HepG2 (cell line): ENCODE results near the gene ATP7A. TPM values are rescaled to one million over a fixed set of nuclear protein-coding genes. Genes with fewer than 3 reads are reported as not detected.

Experiments used
- ATAC-seq: fragments of 200-7000 bp; cut with Tn5 transposase; 3 replicates; pipeline ENCODE4 v1.9.1; 2020; ENCODE audit warnings: mild to moderate bottlenecking, moderate library complexity
- BruUV-seq: library from RNA; stranded (reverse); fragments of 400-500 nt; replicated peaks from 2 replicates; lab custom pipeline; 2021; lab: Mats Ljungman, UMichigan
- CTCF ChIA-PET: fragments of 300-600 bp; formaldehyde crosslinking; extraction: SDS; loops from one replicate; lab custom pipeline; 2021; ENCODE audit warnings: low total read pairs, inconsistent platforms, low intra/inter-chr PET ratio; lab: Yijun Ruan, JAX
- POLR2A ChIA-PET: fragments of 350-600 bp; sonication (Branson Sonifier 250); formaldehyde crosslinking; loops from one replicate; lab custom pipeline; 2020; ENCODE audit warnings: antibody characterized with exemption, inconsistent platforms; lab: Yijun Ruan, JAX
- DNase-seq: peaks from one replicate; pipeline ENCODE4 v3.0.0-alpha.2; 2015; ENCODE audit warnings: low spot score
- FAIRE-seq: peaks from 3 replicates; lab custom pipeline; 2011; peaks lifted over from hg19 to GRCh38; lab: Jason Lieb, UNC
- H2AFZ ChIP-seq: one replicate; pipeline ENCODE4 v1.6.1; 2011; ENCODE audit warnings: low read length, inconsistent platforms
- H3K27ac ChIP-seq: fragments of 300-600 bp; 3 replicates; pipeline ENCODE4 v1.8.0; 2011; ENCODE audit warnings: mixed run types, mild to moderate bottlenecking, mixed read lengths, low read length, inconsistent platforms; ENCODE audit not compliant: insufficient read depth; ENCODE audit errors: extremely low read length
- H3K27me3 ChIP-seq, 2 experiments: fragments of 200-600 bp in 1 of 2; 2 replicates in 1 of 2; 3 replicates in 1 of 2; pipeline versions ENCODE4 v1.6.0 to v1.8.0; 2011; ENCODE audit warnings: low read length in 2 of 2, mild to moderate bottlenecking in 2 of 2, moderate library complexity in 2 of 2, inconsistent platforms in 1 of 2; ENCODE audit not compliant: insufficient read depth in 2 of 2, control insufficient read depth in 1 of 2
- H3K36me3 ChIP-seq, 2 experiments: fragments of 200-600 bp in 1 of 2; replicated peaks in 1 of 2; 2 replicates in 1 of 2; 3 replicates in 1 of 2; pipeline versions ENCODE4 v1.5.1 to v1.8.0; 2011; ENCODE audit warnings: low read length in 2 of 2, inconsistent platforms in 1 of 2; ENCODE audit not compliant: insufficient read depth in 2 of 2, control insufficient read depth in 1 of 2
- H3K4me1 ChIP-seq: 2 replicates; pipeline ENCODE4 v1.5.1; 2012; ENCODE audit warnings: low read length, inconsistent platforms; ENCODE audit not compliant: insufficient read depth
- H3K4me2 ChIP-seq: 2 replicates; pipeline ENCODE4 v1.6.0; 2011; ENCODE audit warnings: low read depth, low read length, inconsistent platforms
- H3K4me3 ChIP-seq, 3 experiments: fragments of 200-600 bp in 1 of 3; sonication (generic), shearing (Covaris generic) in 1 of 3; replicated peaks in 1 of 3; 2 replicates each; pipeline ENCODE4 v1.5.1; 2011 to 2016; ENCODE audit warnings: low read length in 3 of 3, inconsistent platforms in 2 of 3, low read depth in 2 of 3, mild to moderate bottlenecking in 2 of 3, control low read depth in 1 of 3, mixed read lengths in 1 of 3; ENCODE audit not compliant: insufficient read depth in 1 of 3
- H3K79me2 ChIP-seq: one replicate; pipeline ENCODE4 v1.6.1; 2011; ENCODE audit warnings: low read length, inconsistent platforms; ENCODE audit not compliant: insufficient read depth
- H3K9ac ChIP-seq: 2 replicates; pipeline ENCODE4 v1.6.0; 2011; ENCODE audit warnings: mild to moderate bottlenecking, low read depth, low read length, inconsistent platforms; ENCODE audit not compliant: insufficient read depth
- H3K9me3 ChIP-seq: 2 replicates; pipeline ENCODE4 v1.5.1; 2012; ENCODE audit warnings: mild to moderate bottlenecking, low read length
- H4K20me1 ChIP-seq: 2 replicates; pipeline ENCODE4 v1.6.0; 2011; ENCODE audit warnings: inconsistent platforms, mild to moderate bottlenecking, low read length, moderate library complexity; ENCODE audit not compliant: insufficient read depth
- ARHGAP35 ChIP-seq: sonication (generic); formaldehyde crosslinking; IDR thresholded peaks from 2 replicates; pipeline ENCODE4 v1.9.0; 2022; ENCODE audit warnings: mild to moderate bottlenecking, inconsistent platforms, moderate library complexity, missing genetic modification reagents, borderline replicate concordance
- CCAR2 ChIP-seq: fragments of 200-400 bp; formaldehyde crosslinking; optimal IDR thresholded peaks from 2 replicates; pipeline ENCODE3; 2018; ENCODE audit warnings: low read depth, mild to moderate bottlenecking, low read length, moderate library complexity
- DR1 ChIP-seq: sonication (generic); formaldehyde crosslinking; IDR thresholded peaks from 2 replicates; pipeline ENCODE4 v1.8.0; 2021; ENCODE audit warnings: mild to moderate bottlenecking, missing genetic modification reagents, inconsistent platforms
- ERF ChIP-seq: IDR thresholded peaks from 2 replicates; pipeline ENCODE4 v1.6.1; 2018; ENCODE audit warnings: missing biosample characterization, missing genetic modification reagents
- GFI1 ChIP-seq: sonication (generic); formaldehyde crosslinking; IDR thresholded peaks from 2 replicates; pipeline ENCODE4 v1.5.0; 2020; ENCODE audit warnings: missing genetic modification reagents, mild to moderate bottlenecking, borderline replicate concordance
- GZF1 ChIP-seq: sonication (generic); formaldehyde crosslinking; IDR thresholded peaks from 2 replicates; pipeline ENCODE4 v1.5.1; 2020; ENCODE audit warnings: mild to moderate bottlenecking, missing genetic modification reagents
- HDAC6 ChIP-seq: fragments of 200-600 bp; sonication (generic); IDR thresholded peaks from 2 replicates; pipeline ENCODE4 v1.7.0; 2017; ENCODE audit warnings: mild to moderate bottlenecking, antibody characterized with exemption, low read length, low read depth
- LBX2 ChIP-seq: sonication (generic); formaldehyde crosslinking; IDR thresholded peaks from 2 replicates; pipeline ENCODE4 v1.5.0; 2020; ENCODE audit warnings: missing genetic modification reagents, mild to moderate bottlenecking, borderline replicate concordance
- MXI1 ChIP-seq: IDR thresholded peaks from 3 replicates; pipeline ENCODE4 v1.6.1; 2012; ENCODE audit warnings: low read depth, low read length, inconsistent platforms, borderline replicate concordance
- POLR2G ChIP-seq: fragments of 200-400 bp; formaldehyde crosslinking; IDR thresholded peaks from 2 replicates; pipeline ENCODE4 v1.6.1; 2018; ENCODE audit warnings: mild to moderate bottlenecking, low read depth, low read length, moderate library complexity
- PRMT3 ChIP-seq: sonication (generic); formaldehyde crosslinking; IDR thresholded peaks from 2 replicates; pipeline ENCODE4 v1.8.1; 2022; ENCODE audit warnings: low read depth, mild to moderate bottlenecking, moderate library complexity, missing genetic modification reagents, borderline replicate concordance
- TEAD2 ChIP-seq: sonication (generic); formaldehyde crosslinking; IDR thresholded peaks from 2 replicates; pipeline ENCODE4 v1.9.0; 2021; ENCODE audit warnings: missing genetic modification reagents
- U2AF1 ChIP-seq: fragments of 200-400 bp; formaldehyde crosslinking; optimal IDR thresholded peaks from 2 replicates; pipeline ENCODE3; 2017; ENCODE audit warnings: mild to moderate bottlenecking, low read depth, low read length
- ZNF124 ChIP-seq: sonication (generic); formaldehyde crosslinking; IDR thresholded peaks from 2 replicates; pipeline ENCODE4 v1.4.0; 2020; ENCODE audit warnings: missing genetic modification reagents
- ZNF260 ChIP-seq: sonication (generic); formaldehyde crosslinking; IDR thresholded peaks from 2 replicates; pipeline ENCODE4 v1.4.0; 2020; ENCODE audit warnings: missing genetic modification reagents, low read depth, mild to moderate bottlenecking, borderline replicate concordance
- ZNF282 ChIP-seq: fragments of 450-650 bp; IDR thresholded peaks from 2 replicates; pipeline ENCODE4 v1.6.1; 2018; ENCODE audit not compliant: partially characterized antibody
- ZNF530 ChIP-seq: sonication (generic); formaldehyde crosslinking; IDR thresholded peaks from 2 replicates; pipeline ENCODE4 v1.5.0; 2020; ENCODE audit warnings: low read depth, mild to moderate bottlenecking, missing genetic modification reagents
- ZNF616 ChIP-seq: sonication (generic); formaldehyde crosslinking; IDR thresholded peaks from 2 replicates; pipeline ENCODE4 v1.5.0; 2020; ENCODE audit warnings: low read depth, mild to moderate bottlenecking, missing genetic modification reagents
- ZNF773 ChIP-seq: sonication (generic); formaldehyde crosslinking; IDR thresholded peaks from 2 replicates; pipeline ENCODE4 v1.4.0; 2020; ENCODE audit warnings: missing genetic modification reagents, borderline replicate concordance
- ZNF839 ChIP-seq: sonication (generic); formaldehyde crosslinking; IDR thresholded peaks from 2 replicates; pipeline ENCODE4 v1.4.0; 2020; ENCODE audit warnings: missing genetic modification reagents, mild to moderate bottlenecking, borderline replicate concordance
- WGBS: methylation state at CpG from one replicate; pipeline ENCODE4 v1.1.6; 2017; ENCODE audit warnings: low lambda C conversion rate; 5-methylcytosine and 5-hydroxymethylcytosine counted together
- in situ Hi-C: cut with HindIII; loops from 2 replicates; pipeline ENCODE4 v1.10.0; 2017; ENCODE audit warnings: low pct_unique_long_range_greater_than_20kb; ENCODE audit not compliant: extremely low pct_ligation_motif_present
- intact Hi-C: fragments of 100-400 bp; cut with micrococcal nuclease; formaldehyde crosslinking; loops from one replicate; pipeline ENCODE4 v1.10.0; 2022; ENCODE audit not compliant: unreplicated experiment
- polyA plus RNA-seq, 8 experiments: library from polyadenylated mRNA; depleted of rRNA in 3 of 8; stranded (reverse) in 7 of 8; unstranded in 1 of 8; fragments of >200 nt; fragmentation: Illumina TruSeq in 4 of 8; extraction: Trizol in 4 of 8; gene quantifications; 2 replicates each; pipeline versions ENCODE4 v1.2.1 to v1.2.3, GENCODE V29; 2011 to 2016; ENCODE audit warnings: low read depth in 4 of 8, missing spikeins in 1 of 8, mixed read lengths in 1 of 8; ENCODE audit not compliant: insufficient read depth in 1 of 8
- total RNA-seq, 5 experiments: library from RNA; depleted of rRNA; stranded (reverse); fragments of >200 nt; fragmentation: Illumina TruSeq; extraction: Trizol; gene quantifications; 2 replicates each; pipeline ENCODE4 v1.2.3, GENCODE V29; 2016; ENCODE audit warnings: low read depth in 1 of 5

Gene ATP7A
- total and polyA plus RNA-seq, 2 of the 13 experiments (the other 11 are each of a cell fraction or from before 2014, with no cell fraction given): 1.7 to 4.7 TPM

DNA sequence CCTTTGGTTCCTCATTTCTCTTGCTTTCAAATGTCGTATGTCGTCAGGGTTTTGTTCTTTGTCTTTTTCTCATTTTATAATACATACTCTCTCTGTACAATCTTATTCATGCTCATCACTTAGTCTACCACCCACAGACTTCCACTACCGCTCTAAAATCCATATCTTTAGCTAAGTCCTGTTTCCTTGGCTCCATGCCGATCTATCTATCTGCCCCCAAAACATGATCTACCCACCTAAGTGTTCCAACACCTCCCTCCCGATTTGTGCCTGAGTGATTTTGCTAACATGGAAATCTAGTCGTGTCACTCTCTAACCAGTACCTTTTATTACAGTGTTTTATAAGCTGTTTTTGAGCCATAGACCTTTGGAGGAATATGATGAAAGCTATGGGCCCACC is 124.6 kb downstream of the ATP7A start:
- Histone ChIP-seq H3K9ac (no peak overlapping the region), H3K27me3 (no peaks in the 10 kb centered on the region), H3K79me2 (no peaks in the 10 kb centered on the region), H3K36me3 (no peaks in the 10 kb centered on the region), H3K27ac (no peak overlapping the region), H3K4me2 (no peak overlapping the region), H2AFZ (no peak overlapping the region), H3K4me3 (no peak overlapping the region), H3K9me3 (no peaks in the 10 kb centered on the region), H3K4me1 (no peaks in the 10 kb centered on the region), H4K20me1 (no peaks in the 10 kb centered on the region)
- intact Hi-C loops: no loop called here
- ATAC-seq (no peak), DNase-seq (no peak), FAIRE-seq (no peak)
- ChIA-PET POLR2A (no interaction called here), CTCF (no interaction called here)
- no TSS peak for BruUV-seq
- TF ChIP-seq ZNF260: no peak
- TF ChIP-seq GFI1 (CRISPR knock-in tag): no peak
- no peak for TF ChIP-seq ZNF839 (CRISPR knock-in tag)
- TF ChIP-seq ZNF124 (CRISPR knock-in tag): no peak
- no peak for TF ChIP-seq ZNF616 (CRISPR knock-in tag)
- no peak for TF ChIP-seq ZNF773 (CRISPR knock-in tag)
- no peak for TF ChIP-seq TEAD2 (CRISPR knock-in tag)
- no peak for TF ChIP-seq ARHGAP35 (CRISPR knock-in tag)
- TF ChIP-seq U2AF1: no peak
- no peak for TF ChIP-seq MXI1
- no peak for TF ChIP-seq DR1
- TF ChIP-seq PRMT3 (CRISPR knock-in tag): no peak
- TF ChIP-seq ZNF282: no peak
- TF ChIP-seq GZF1 (CRISPR knock-in tag): no peak
- TF ChIP-seq ERF (CRISPR knock-in tag): no peak
- no peak for TF ChIP-seq CCAR2
- TF ChIP-seq HDAC6: no peak
- TF ChIP-seq LBX2 (CRISPR knock-in tag): no peak
- no peak for TF ChIP-seq POLR2G
- no peak for TF ChIP-seq ZNF530 (CRISPR knock-in tag)
- WGBS: 79% methylated on average over 6 of the region's 6 CpGs
- in situ Hi-C loops: no loop called here
